ENCODE data around the gene MLLT6. TPM values are rescaled to one million over a fixed set of nuclear protein-coding genes. Genes with fewer than 3 reads are reported as not detected.

MLLT6 gene
- total RNA-seq, 4 donors from 2014 or later = 46.1 to 85.0 (median 54.0) TPM

DNA sequence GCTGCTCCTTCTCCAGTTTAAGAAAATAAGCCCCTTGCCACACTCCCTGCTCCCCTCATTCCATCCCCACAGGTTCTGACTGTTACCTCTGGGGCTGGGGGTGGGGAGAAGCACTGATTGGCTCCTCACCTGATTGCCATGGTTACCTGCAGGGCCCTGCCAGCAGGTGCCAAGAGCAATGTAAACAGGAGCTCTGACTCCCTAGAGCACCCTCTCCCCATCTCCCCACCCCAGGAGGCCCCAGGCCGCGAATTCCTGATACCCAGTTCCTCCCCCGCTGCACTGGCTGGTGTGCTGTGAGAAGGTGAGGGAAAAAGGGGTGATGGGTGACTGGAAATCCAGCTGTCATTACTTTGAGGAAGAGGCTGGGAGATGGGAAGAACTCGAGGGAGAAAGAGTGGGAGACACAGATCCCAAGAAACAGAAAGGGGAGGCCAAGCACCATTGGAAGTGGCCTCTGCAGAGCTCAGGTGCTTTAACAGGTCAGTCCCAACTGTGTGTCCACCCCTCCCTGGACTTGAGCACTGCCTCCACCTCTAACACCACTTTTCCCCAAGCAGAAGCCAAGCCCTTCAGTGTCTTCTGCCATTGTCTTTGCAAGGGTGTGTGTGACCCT lies 38.6 kb downstream of the MLLT6 start:
- DNase-seq (ENCODE audit: low spot score in 2 of 2) = no peak
- H3K4me3 ChIP-seq (ENCODE audit: low read depth, poor library complexity, severe bottlenecking) = no peak overlapping the region
- no peak for TF ChIP-seq POLR2A (IDR thresholded peaks at IDR 0.05)
- TF ChIP-seq, protein P1, sequence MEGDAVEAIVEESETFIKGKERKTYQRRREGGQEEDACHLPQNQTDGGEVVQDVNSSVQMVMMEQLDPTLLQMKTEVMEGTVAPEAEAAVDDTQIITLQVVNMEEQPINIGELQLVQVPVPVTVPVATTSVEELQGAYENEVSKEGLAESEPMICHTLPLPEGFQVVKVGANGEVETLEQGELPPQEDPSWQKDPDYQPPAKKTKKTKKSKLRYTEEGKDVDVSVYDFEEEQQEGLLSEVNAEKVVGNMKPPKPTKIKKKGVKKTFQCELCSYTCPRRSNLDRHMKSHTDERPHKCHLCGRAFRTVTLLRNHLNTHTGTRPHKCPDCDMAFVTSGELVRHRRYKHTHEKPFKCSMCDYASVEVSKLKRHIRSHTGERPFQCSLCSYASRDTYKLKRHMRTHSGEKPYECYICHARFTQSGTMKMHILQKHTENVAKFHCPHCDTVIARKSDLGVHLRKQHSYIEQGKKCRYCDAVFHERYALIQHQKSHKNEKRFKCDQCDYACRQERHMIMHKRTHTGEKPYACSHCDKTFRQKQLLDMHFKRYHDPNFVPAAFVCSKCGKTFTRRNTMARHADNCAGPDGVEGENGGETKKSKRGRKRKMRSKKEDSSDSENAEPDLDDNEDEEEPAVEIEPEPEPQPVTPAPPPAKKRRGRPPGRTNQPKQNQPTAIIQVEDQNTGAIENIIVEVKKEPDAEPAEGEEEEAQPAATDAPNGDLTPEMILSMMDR (IDR thresholded peaks at IDR 0.05) = no peak
- intact Hi-C loops (cut with DNase I; ENCODE audit: low total_unique reads) = no loop called here
- 86 to 88% methylated on average over 4 of the region's 4 CpGs for WGBS, 2 donors

GRCh38 chr17:38745545-38745944 lies 40.5 kb downstream of the MLLT6 start:
- intact Hi-C loops (cut with DNase I; ENCODE audit: low total_unique reads) = no loop called here
- 62 to 64% methylated on average over 4 of the region's 4 CpGs for WGBS, 2 donors
- no peak for TF ChIP-seq POLR2A (IDR thresholded peaks at IDR 0.05)
- TF ChIP-seq, protein P1 (IDR thresholded peaks at IDR 0.05) = no peak
- DNase-seq (ENCODE audit: low spot score in 2 of 2) = no peak
- H3K4me3 ChIP-seq (ENCODE audit: low read depth, poor library complexity, severe bottlenecking) = no peak overlapping the region

DNA sequence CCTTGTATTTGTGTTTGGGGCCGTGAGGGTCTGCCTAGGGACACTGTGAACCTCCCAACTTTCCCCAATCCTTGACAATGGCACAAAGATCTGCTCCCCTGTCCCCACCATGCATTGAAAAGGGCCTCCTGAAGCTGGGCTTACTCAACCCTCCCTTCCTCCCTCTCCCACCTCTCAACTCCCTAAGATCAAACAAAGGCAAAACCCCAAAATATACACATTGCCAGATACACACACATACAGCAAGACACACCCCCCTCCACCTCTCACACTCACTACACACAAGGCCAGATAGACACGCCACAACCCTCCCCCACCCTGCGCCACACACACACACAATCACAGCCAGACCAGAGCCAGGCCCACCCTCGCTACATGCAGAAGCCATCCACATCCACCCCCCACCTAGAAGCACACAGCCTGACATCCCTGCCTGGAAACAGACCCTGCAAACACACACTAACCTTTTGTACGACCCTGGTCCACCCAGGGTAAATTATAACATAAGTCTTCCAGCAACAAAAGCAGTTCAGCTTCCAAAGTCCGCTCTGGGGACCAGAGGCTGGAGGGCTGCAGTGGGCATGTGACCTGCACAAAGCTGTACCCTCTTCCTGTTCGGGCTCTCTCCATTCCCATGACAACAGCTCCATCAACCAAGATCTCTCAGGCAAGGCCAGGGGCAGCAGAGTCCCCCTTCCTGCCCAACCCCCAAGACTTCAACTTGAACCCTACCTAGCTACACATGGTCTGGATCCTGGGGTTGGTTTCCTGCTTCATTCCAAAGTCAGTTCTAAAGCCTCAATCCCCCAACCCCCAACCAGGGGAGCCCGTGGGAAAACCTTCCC lies 41.2 kb downstream of the MLLT6 start:
- no peak for TF ChIP-seq POLR2A (IDR thresholded peaks at IDR 0.05)
- TF ChIP-seq, protein P1 (IDR thresholded peaks at IDR 0.05) = no peak
- 60 to 69% methylated on average over 8 of the region's 8 CpGs for WGBS, 2 donors
- H3K4me3 ChIP-seq (ENCODE audit: low read depth, poor library complexity, severe bottlenecking) = no peak overlapping the region
- intact Hi-C loops (cut with DNase I; ENCODE audit: low total_unique reads) = no loop called here
- DNase-seq (ENCODE audit: low spot score in 2 of 2) = no peak

DNA sequence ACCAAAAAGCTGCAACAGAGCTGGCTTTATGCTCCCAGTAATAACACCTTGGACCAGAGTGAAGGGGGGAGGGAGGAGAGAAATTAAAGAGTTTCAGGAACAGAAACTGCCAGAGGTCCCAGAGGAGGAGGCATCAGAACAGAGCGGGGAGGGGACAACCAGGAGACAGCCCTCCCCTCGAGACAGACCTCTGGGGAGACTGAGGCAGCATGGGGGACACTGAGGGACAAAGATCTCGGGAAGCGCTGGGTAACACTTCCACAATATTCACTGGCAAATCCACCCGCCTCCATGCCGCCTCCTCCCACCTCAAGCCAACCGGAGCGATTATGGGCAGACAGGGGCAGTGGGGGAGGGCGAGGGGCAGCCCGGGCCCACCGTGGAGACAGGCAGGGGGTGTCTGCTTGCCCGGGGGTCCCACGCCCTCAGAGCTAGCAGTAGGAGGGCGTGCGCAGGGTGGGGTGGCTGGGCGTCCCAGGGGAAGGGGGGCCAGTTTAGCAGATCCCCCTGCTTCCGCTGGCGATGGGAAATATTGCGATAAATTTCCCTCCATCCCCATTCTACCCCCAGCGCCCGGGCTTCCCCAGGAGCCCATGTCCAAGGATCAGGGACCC lies 41.9 kb downstream of the MLLT6 start:
- WGBS, 2 donors = 2 to 9% methylated on average over 18 of the region's 21 CpGs

DNA sequence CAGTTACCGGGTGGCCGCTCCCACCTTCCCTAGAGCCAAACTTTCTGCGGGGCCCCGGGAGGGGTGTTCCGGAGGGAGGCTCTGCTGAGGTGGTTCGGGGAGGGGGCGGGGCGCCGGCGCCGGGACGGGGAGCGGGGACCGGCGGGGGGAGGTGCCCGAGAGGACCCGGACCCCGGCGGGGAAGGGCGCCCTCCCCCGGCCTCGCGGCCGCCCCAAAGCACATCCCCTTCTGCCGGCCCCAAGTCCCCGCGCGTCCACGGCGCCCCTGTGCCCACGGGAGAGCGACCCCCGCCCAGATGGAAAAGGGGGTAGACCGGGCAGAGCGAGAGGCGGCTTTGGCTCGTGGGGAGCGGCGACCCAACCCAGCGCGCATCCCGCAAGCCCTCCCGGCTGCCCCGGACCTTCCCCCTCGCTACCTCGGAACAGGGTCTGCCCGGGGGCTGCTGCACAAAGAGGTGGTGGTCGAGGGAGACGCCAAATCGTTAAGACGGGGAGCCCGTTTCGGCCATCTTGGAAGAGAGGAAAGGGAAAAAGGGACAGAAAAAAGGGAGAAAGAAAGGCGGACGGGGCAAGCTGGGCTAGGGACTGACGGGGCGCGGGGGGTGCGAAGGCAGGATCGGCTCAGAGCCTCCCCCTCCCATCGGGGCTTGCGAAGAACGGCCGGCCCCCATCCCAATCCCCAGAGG lies 42.5 kb downstream of the MLLT6 start:
- WGBS, 2 donors = 1% methylated on average over 33 to 60 of the region's 64 CpGs
- H3K4me3 ChIP-seq (ENCODE audit: low read depth, poor library complexity, severe bottlenecking) = peak overlapping the region; percentile 77
- DNase-seq (ENCODE audit: low spot score in 2 of 2) = peak in 1 of 2 donors; percentile 89
- no peak for TF ChIP-seq POLR2A (IDR thresholded peaks at IDR 0.05)
- TF ChIP-seq, protein P1 (IDR thresholded peaks at IDR 0.05) = no peak
- intact Hi-C loops (cut with DNase I; ENCODE audit: low total_unique reads) = no loop called here

More for the DNA sequence above, 41.9 kb downstream of the MLLT6 start:
- DNase-seq (ENCODE audit: low spot score in 2 of 2) = no peak
- TF ChIP-seq, protein P1 (IDR thresholded peaks at IDR 0.05) = no peak
- peak overlapping the region; percentile 77 for H3K4me3 ChIP-seq (ENCODE audit: low read depth, poor library complexity, severe bottlenecking)
- intact Hi-C loops (cut with DNase I; ENCODE audit: low total_unique reads) = no loop called here

All from lower leg skin (tissue), 4 donors.